CD4-positive, alpha-beta T cell (primary cell): ENCODE results near the gene COL4A2. TPM values are rescaled to one million over a fixed set of nuclear protein-coding genes. Genes with fewer than 3 reads are reported as not detected.

ENCODE experiments used
- ATAC-seq: fragments of 200-7000 bp; cut with Tn5 transposase; one replicate; pipeline ENCODE4 v1.10.0; 2022; ENCODE audit warnings: mild to moderate bottlenecking; ENCODE audit not compliant: poor library complexity
- CTCF ChIA-PET: fragments of 350-600 bp; sonication (Branson Sonifier 250); formaldehyde crosslinking; loops from one replicate; lab custom pipeline; 2021; ENCODE audit warnings: antibody characterized with exemption, inconsistent platforms; lab: Charles Lee
- POLR2A ChIA-PET: fragments of 350-600 bp; sonication (Branson Sonifier 250); formaldehyde crosslinking; loops from one replicate; lab custom pipeline; 2021; ENCODE audit warnings: antibody characterized with exemption, inconsistent platforms; lab: Charles Lee
- DNase-seq, 14 experiments: peaks; one replicate each; pipeline ENCODE4 v3.0.0-alpha.2; 2013 to 2020; ENCODE audit warnings: mixed read lengths in 2 of 14
- H3K27ac ChIP-seq, 2 donors: one replicate each; pipeline versions ENCODE4 v1.5.1 to v1.7.0; 2013; ENCODE audit warnings: low read length in 2 of 2, low read depth in 1 of 2, mild to moderate bottlenecking in 1 of 2
- H3K27me3 ChIP-seq, 2 experiments: 1 replicate in 1 of 2; 2 replicates in 1 of 2; pipeline versions ENCODE4 v1.6.1 to v1.7.0; 2013; ENCODE audit warnings: low read length in 2 of 2, control low read depth in 1 of 2, mild to moderate bottlenecking in 1 of 2, moderate library complexity in 1 of 2; ENCODE audit not compliant: insufficient read depth in 2 of 2, control insufficient read depth in 1 of 2
- H3K36me3 ChIP-seq: one replicate; pipeline ENCODE4 v1.6.1; 2013; ENCODE audit warnings: low read length, control low read depth; ENCODE audit not compliant: insufficient read depth
- H3K4me1 ChIP-seq: one replicate; pipeline ENCODE4 v1.6.1; 2013; ENCODE audit warnings: low read length, control low read depth; ENCODE audit not compliant: insufficient read depth
- H3K4me3 ChIP-seq: one replicate; pipeline ENCODE4 v1.5.1; 2013; ENCODE audit warnings: mild to moderate bottlenecking, low read length, moderate library complexity
- H3K9me3 ChIP-seq, 2 experiments: 1 replicate in 1 of 2; 2 replicates in 1 of 2; pipeline versions ENCODE4 v1.6.1 to v1.7.0; 2013; ENCODE audit warnings: low read length in 2 of 2, mild to moderate bottlenecking in 2 of 2, control low read depth in 1 of 2, moderate library complexity in 1 of 2; ENCODE audit not compliant: control insufficient read depth in 1 of 2, insufficient read depth in 1 of 2
- H3K27ac Mint-ChIP-seq: one replicate; pipeline ENCODE4 v1.8.0; 2020; ENCODE audit warnings: mixed read lengths
- H3K27me3 Mint-ChIP-seq: one replicate; pipeline ENCODE4 v1.8.0; 2021; ENCODE audit warnings: mixed read lengths
- H3K36me3 Mint-ChIP-seq: one replicate; pipeline ENCODE4 v1.8.0; 2021; ENCODE audit warnings: low read depth, mixed read lengths
- H3K4me1 Mint-ChIP-seq: one replicate; pipeline ENCODE4 v1.8.0; 2021; ENCODE audit warnings: low read depth, mixed read lengths
- H3K4me3 Mint-ChIP-seq: one replicate; pipeline ENCODE4 v1.8.0; 2020; ENCODE audit warnings: mild to moderate bottlenecking, mixed read lengths
- H3K9me3 Mint-ChIP-seq: one replicate; pipeline ENCODE4 v1.8.0; 2020; ENCODE audit warnings: mixed read lengths
- CTCF ChIP-seq: fragments of 200-600 bp; IDR thresholded peaks from one replicate; pipeline ENCODE4 v1.8.0; 2022; ENCODE audit warnings: antibody characterized with exemption, mild to moderate bottlenecking
- intact Hi-C, 2 experiments: fragments of 100-400 bp; cut with DNase I in 1 of 2; cut with micrococcal nuclease in 1 of 2; formaldehyde crosslinking; loops; one replicate each; pipeline versions ENCODE4 v1.15.1 to v1.9.0; 2023 to 2025; cut with DNase I, micrococcal nuclease
- total RNA-seq, 174 experiments: library from RNA in 2 of 174; stranded (reverse) in 2 of 174; gene quantifications; one replicate each; pipeline ENCODE4 v1.2.3 and lab custom pipeline; 2021 to 2026

The COL4A2 gene
- total RNA-seq, 2 experiments from 2014 or later: not detected

GRCh38 chr13:110455941-110456340, 148.9 kb downstream of the COL4A2 start:
- H3K27me3 ChIP-seq: peaks cover 0 to 10% of the 10 kb centered on the region in 2 experiments
- no peak overlapping the region for H3K4me3 Mint-ChIP-seq
- ChIA-PET CTCF (interaction anchor here (0.7 kb wide), 1 partner anchor 9 kb away, joined by 3 read pairs; no protein-coding TSS in a partner anchor), POLR2A (no interaction called here)
- peaks cover 46% of the 10 kb centered on the region for H3K27me3 Mint-ChIP-seq
- no peaks in the 10 kb centered on the region for H3K36me3 ChIP-seq
- no peak overlapping the region for H3K27ac ChIP-seq
- no peaks in the 10 kb centered on the region for H3K36me3 Mint-ChIP-seq
- peak; percentile 75 for ATAC-seq
- no peaks in the 10 kb centered on the region for H3K9me3 Mint-ChIP-seq
- peak; percentile 31 to 76 (median 47) for DNase-seq
- H3K4me1 ChIP-seq: peaks cover 4% of the 10 kb centered on the region
- H3K27ac Mint-ChIP-seq: no peak overlapping the region
- H3K4me1 Mint-ChIP-seq: peaks cover 4% of the 10 kb centered on the region
- TF ChIP-seq CTCF: peak; percentile 76
- intact Hi-C loops: loop anchor here (2.0 to 10.0 kb wide), 3 partner anchors 109 to 363 kb away; partner anchors contain the start of genes ING1 (in 1 of the 2) and RAB20 (in 1 of the 2)
- H3K4me3 ChIP-seq: no peak overlapping the region
- no peaks in the 10 kb centered on the region for H3K9me3 ChIP-seq

DNA sequence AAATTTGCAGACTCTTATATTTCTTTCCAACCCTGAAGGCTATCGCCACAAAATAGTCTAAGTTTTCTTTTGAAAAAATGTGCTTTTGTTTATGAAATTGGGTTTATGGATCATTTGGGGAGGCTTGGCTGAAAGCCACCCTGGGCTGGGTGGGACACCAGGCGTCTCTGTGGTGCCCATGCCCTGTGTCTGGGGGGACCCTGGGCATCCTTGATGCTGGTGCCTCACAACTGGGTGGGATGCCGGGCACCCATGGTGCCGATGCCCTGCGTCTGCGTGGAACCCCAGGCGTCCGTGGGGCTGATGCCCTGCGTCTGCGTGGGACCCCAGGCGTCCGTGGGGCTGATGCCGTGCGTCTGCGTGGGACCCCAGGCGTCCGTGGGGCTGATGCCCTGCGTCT, 149.5 kb downstream of the COL4A2 start:
- ATAC-seq: no peak
- Histone ChIP-seq H3K27ac (no peak overlapping the region), H3K27me3 (peaks cover 0 to 10% of the 10 kb centered on the region in 2 experiments), H3K9me3 (no peaks in the 10 kb centered on the region), H3K4me1 (peaks cover 4% of the 10 kb centered on the region), H3K4me3 (no peak overlapping the region), H3K36me3 (no peaks in the 10 kb centered on the region)
- intact Hi-C loops: loop anchor here (2.0 to 10.0 kb wide), 3 partner anchors 108 to 362 kb away; partner anchors contain the start of genes ING1 (in 1 of the 2) and RAB20 (in 1 of the 2)
- Mint-ChIP-seq H3K4me1 (peaks cover 4% of the 10 kb centered on the region), H3K9me3 (no peaks in the 10 kb centered on the region), H3K27ac (no peak overlapping the region), H3K36me3 (no peaks in the 10 kb centered on the region), H3K27me3 (peaks cover 41% of the 10 kb centered on the region), H3K4me3 (no peak overlapping the region)
- no peak for DNase-seq
- ChIA-PET POLR2A (no interaction called here), CTCF (no interaction called here)
- TF ChIP-seq CTCF: no peak

DNA sequence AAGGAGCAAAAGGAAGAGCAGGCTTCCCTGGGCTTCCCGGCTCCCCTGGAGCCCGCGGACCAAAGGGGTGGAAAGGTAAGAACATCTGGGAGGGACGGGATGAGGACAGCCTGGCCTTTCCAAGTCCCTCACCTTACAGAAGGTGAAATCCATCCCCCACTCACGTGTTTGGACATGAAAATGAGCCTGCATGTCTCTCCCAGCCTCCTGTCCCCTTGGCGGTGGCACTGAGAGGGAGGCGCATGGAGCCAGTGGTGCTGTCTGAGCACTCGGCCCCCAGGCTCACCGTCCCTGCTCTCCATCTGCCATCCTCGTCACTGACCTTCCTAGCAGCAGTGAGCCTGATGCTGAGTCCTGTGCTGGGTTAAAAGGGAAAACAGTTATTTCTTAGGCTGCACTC, 150.3 kb downstream of the COL4A2 start:
- DNase-seq: no peak
- ChIA-PET CTCF (no interaction called here), POLR2A (no interaction called here)
- Mint-ChIP-seq H3K4me3 (no peak overlapping the region), H3K9me3 (no peaks in the 10 kb centered on the region), H3K4me1 (peaks cover 4% of the 10 kb centered on the region), H3K27me3 (peaks cover 38% of the 10 kb centered on the region), H3K27ac (no peak overlapping the region), H3K36me3 (no peaks in the 10 kb centered on the region)
- no peaks in the 10 kb centered on the region for H3K9me3 ChIP-seq
- no peak overlapping the region for H3K27ac ChIP-seq
- H3K27me3 ChIP-seq: peaks cover 0 to 10% of the 10 kb centered on the region in 2 experiments
- intact Hi-C loops: loop anchor here (2.0 to 10.0 kb wide), 3 partner anchors 107 to 361 kb away; partner anchors contain the start of genes ING1 (in 1 of the 2) and RAB20 (in 1 of the 2)
- peaks cover 4% of the 10 kb centered on the region for H3K4me1 ChIP-seq
- no peak for ATAC-seq
- H3K4me3 ChIP-seq: no peak overlapping the region
- H3K36me3 ChIP-seq: no peaks in the 10 kb centered on the region
- TF ChIP-seq CTCF: no peak
